GM21786 (cell line): ENCODE data around the gene DBT.
"Not testable (repeated sequence)": the region's sequence is repeated elsewhere in the genome, so short reads cannot be mapped to it uniquely, and the experiment has no call there.

ENCODE experiments used
- ATAC-seq: cut with Tn5 transposase; IDR thresholded peaks from one replicate; pipeline ENCODE4 v1.9.1; 2021; ENCODE audit not compliant: unreplicated experiment

Gene DBT

GRCh38 chr1:100252901-100253300 lies 3.3 kb upstream of the DBT start:
- ATAC-seq = no peak

- ATAC-seq = no peak
Observed at GRCh38 chr1:100250807-100251206, 1.2 kb upstream of the DBT start.

- no peak for ATAC-seq
Observed at GRCh38 chr1:100250264-100250663, 630 bp upstream of the DBT start.

GRCh38 chr1:100249155-100249536 lies 488 bp downstream of the DBT start:
- no peak for ATAC-seq

GRCh38 chr1:100246738-100247137 lies 2.9 kb downstream of the DBT start:
- no peak for ATAC-seq

- ATAC-seq = no peak
Observed at GRCh38 chr1:100240631-100241030, 9.0 kb downstream of the DBT start.

GRCh38 chr1:100239961-100240360 lies 9.7 kb downstream of the DBT start:
- ATAC-seq = no peak

GRCh38 chr1:100237091-100237490 lies 12.5 kb downstream of the DBT start:
- ATAC-seq = no peak

GRCh38 chr1:100234432-100234831 lies 15.2 kb downstream of the DBT start:
- ATAC-seq = no peak

GRCh38 chr1:100233566-100233965 lies 16.1 kb downstream of the DBT start:
- ATAC-seq = not testable (repeated sequence)

- ATAC-seq = no peak
Observed at GRCh38 chr1:100232156-100232555, 17.5 kb downstream of the DBT start.

GRCh38 chr1:100231721-100232120 lies 17.9 kb downstream of the DBT start:
- ATAC-seq = no peak

- ATAC-seq = no peak
Observed at GRCh38 chr1:100230765-100231164, 18.9 kb downstream of the DBT start.

GRCh38 chr1:100229681-100230443 lies 19.8 kb downstream of the DBT start:
- ATAC-seq = no peak

- ATAC-seq = no peak
Observed at GRCh38 chr1:100222428-100222827, 27.2 kb downstream of the DBT start.

- ATAC-seq = no peak
Observed at GRCh38 chr1:100219883-100220282, 29.8 kb downstream of the DBT start.

- no peak for ATAC-seq
Observed at GRCh38 chr1:100219457-100219856, 30.2 kb downstream of the DBT start.

GRCh38 chr1:100217834-100218233 lies 31.8 kb downstream of the DBT start:
- no peak for ATAC-seq

GRCh38 chr1:100215101-100215500 lies 34.5 kb downstream of the DBT start:
- ATAC-seq = no peak

- ATAC-seq = no peak
Observed at GRCh38 chr1:100213141-100213540, 36.5 kb downstream of the DBT start.

- ATAC-seq = no peak
Observed at GRCh38 chr1:100206301-100206700, 43.3 kb downstream of the DBT start.

- ATAC-seq = not testable (repeated sequence)
Observed at GRCh38 chr1:100205593-100205992, 44.0 kb downstream of the DBT start.

GRCh38 chr1:100205103-100205502 lies 44.5 kb downstream of the DBT start:
- ATAC-seq = not testable (repeated sequence)
